Measurements from ENCODE around the gene RAB37. TPM values are rescaled to one million over a fixed set of nuclear protein-coding genes. Genes with fewer than 3 reads are reported as not detected.

RAB37 gene
- total and polyA plus RNA-seq, 2 of the 13 experiments (the other 11 are each of a cell fraction or from before 2014, with no cell fraction given) = 0.91 to 3.7 TPM

- Histone ChIP-seq H3K9ac (ENCODE audit: insufficient read depth, low read depth, low read length) (no peak overlapping the region), H3K79me2 (ENCODE audit: insufficient read depth, low read length) (peaks cover 98% of the 10 kb centered on the region), H3K4me1 (ENCODE audit: insufficient read depth, low read length) (peaks cover 99% of the 10 kb centered on the region), H3K9me3 (ENCODE audit: low read length) (no peaks in the 10 kb centered on the region), H3K27ac (ENCODE audit: extremely low read length, insufficient read depth, low read length) (no peak overlapping the region), H3K4me3 (replicated peaks in 1 of 3; ENCODE audit: insufficient read depth in 1 of 3, low read depth in 2 of 3, low read length in 3 of 3) (no peak overlapping the region), H3K27me3 (ENCODE audit: control insufficient read depth in 1 of 2, insufficient read depth in 2 of 2, low read length in 2 of 2) (no peaks in the 10 kb centered on the region), H2AFZ (ENCODE audit: low read length) (no peak overlapping the region), H3K4me2 (ENCODE audit: low read depth, low read length) (no peak overlapping the region), H3K36me3 (replicated peaks in 1 of 2; ENCODE audit: control insufficient read depth in 1 of 2, insufficient read depth in 2 of 2, low read length in 2 of 2) (peaks cover 22 to 57% of the 10 kb centered on the region in 2 experiments), H4K20me1 (ENCODE audit: insufficient read depth, low read length) (peaks cover 72% of the 10 kb centered on the region)
- DNase-seq (ENCODE audit: low spot score) = no peak
- in situ Hi-C loops (cut with HindIII; ENCODE audit: extremely low pct_ligation_motif_present, low pct_unique_long_range_greater_than_20kb) (loop anchor here (10.0 kb wide), 1 partner anchor 321 kb away; the partner anchor contains the start of gene GPRC5C), intact Hi-C loops (cut with micrococcal nuclease; ENCODE audit: unreplicated experiment) (no loop called here)
- BruUV-seq (replicated peaks) = no TSS peak
- no peak for ATAC-seq
- TF ChIP-seq ZNF687 (CRISPR knock-in tag; IDR thresholded peaks at IDR 0.05) (peak; percentile 32; the same call in 1 of the 2 replicates), TGIF2 (CRISPR knock-in tag; IDR thresholded peaks at IDR 0.05) (no peak), RBM22 (optimal IDR thresholded peaks at IDR 0.05; ENCODE audit: low read length) (peak; percentile 54), AGO2 (optimal IDR thresholded peaks at IDR 0.05; ENCODE audit: low read depth, low read length) (peak; percentile 50)
- POLR2A ChIA-PET = interaction anchor here (1.5 to 29.3 kb wide), 4 partner anchors 1 to 118 kb away, joined by 7 to 1459 read pairs (median 840); partner anchors contain the start of genes FDXR, NAT9, NHERF1 and RAB37
- WGBS (ENCODE audit: low lambda C conversion rate) = 92% methylated on average over 8 of the region's 8 CpGs
- no peak for FAIRE-seq
- CTCF ChIA-PET (ENCODE audit: low intra/inter-chr PET ratio, low total read pairs) = interaction anchor here (1.1 kb wide), 1 partner anchor 11 kb away, joined by 4 read pairs; no protein-coding TSS in a partner anchor
Observed at GRCh38 chr17:74755533-74755932, 18.5 kb downstream of the RAB37 start.

Data from HepG2 (cell line).